Mesenchymal stem cell (in vitro differentiated cells and primary cell): ENCODE measurements around the gene JPH2.

Source experiments
- DNase-seq: peaks from one replicate; pipeline ENCODE4 v3.0.0-alpha.2; 2013
- H2AFZ ChIP-seq: one replicate; pipeline ENCODE4 v1.6.1; 2013; ENCODE audit warnings: low read depth, mild to moderate bottlenecking, control low read depth, inconsistent platforms, low read length, moderate library complexity
- H2AK5ac ChIP-seq: 2 replicates; pipeline ENCODE4 v1.6.1; 2013; ENCODE audit warnings: low read length, moderate library complexity, mild to moderate bottlenecking, inconsistent platforms; ENCODE audit not compliant: severe bottlenecking
- H2BK120ac ChIP-seq: one replicate; pipeline ENCODE4 v1.6.1; 2013; ENCODE audit warnings: low read depth, mild to moderate bottlenecking, inconsistent platforms, low read length, moderate library complexity
- H2BK12ac ChIP-seq, 2 experiments: one replicate each; pipeline ENCODE4 v1.6.1; 2013; ENCODE audit warnings: inconsistent platforms in 2 of 2, low read length in 2 of 2, mild to moderate bottlenecking in 2 of 2, moderate library complexity in 2 of 2, control low read depth in 1 of 2
- H2BK15ac ChIP-seq: one replicate; pipeline ENCODE4 v1.6.1; 2013; ENCODE audit warnings: mild to moderate bottlenecking, low read depth, inconsistent platforms; ENCODE audit not compliant: poor library complexity, severe bottlenecking
- H2BK5ac ChIP-seq: 2 replicates; pipeline ENCODE4 v1.6.1; 2013; ENCODE audit warnings: low read depth, mild to moderate bottlenecking, low read length, control low read depth, inconsistent platforms; ENCODE audit not compliant: poor library complexity, severe bottlenecking
- H3K14ac ChIP-seq, 2 experiments: one replicate each; pipeline ENCODE4 v1.6.1; 2013; ENCODE audit warnings: inconsistent platforms in 2 of 2, low read length in 2 of 2, control low read depth in 1 of 2, mild to moderate bottlenecking in 1 of 2, moderate library complexity in 1 of 2
- H3K18ac ChIP-seq, 2 experiments: one replicate each; pipeline ENCODE4 v1.6.1; 2013; ENCODE audit warnings: inconsistent platforms in 2 of 2, low read length in 2 of 2, control low read depth in 1 of 2, low read depth in 1 of 2, mild to moderate bottlenecking in 1 of 2
- H3K23ac ChIP-seq, 2 experiments: one replicate each; pipeline ENCODE4 v1.6.1; 2013; ENCODE audit warnings: inconsistent platforms in 2 of 2, low read length in 2 of 2, mild to moderate bottlenecking in 2 of 2, moderate library complexity in 2 of 2, control low read depth in 1 of 2
- H3K27ac ChIP-seq: 2 replicates; pipeline ENCODE4 v1.5.1; 2013; ENCODE audit warnings: mild to moderate bottlenecking, moderate library complexity, low read length, control low read depth, inconsistent platforms; ENCODE audit not compliant: poor library complexity, severe bottlenecking
- H3K27me3 ChIP-seq, 2 experiments: 2 replicates each; pipeline versions ENCODE4 v1.6.1 to v1.7.0; 2013; ENCODE audit warnings: low read length in 2 of 2, mild to moderate bottlenecking in 2 of 2, moderate library complexity in 2 of 2, control low read depth in 1 of 2, inconsistent platforms in 1 of 2; ENCODE audit not compliant: control insufficient read depth in 1 of 2, insufficient read depth in 1 of 2
- H3K36me3 ChIP-seq, 2 experiments: 2 replicates each; pipeline versions ENCODE4 v1.6.1 to v1.7.0; 2013; ENCODE audit warnings: low read length in 2 of 2, control low read depth in 1 of 2, inconsistent platforms in 1 of 2, low read depth in 1 of 2, mild to moderate bottlenecking in 1 of 2; ENCODE audit not compliant: insufficient read depth in 2 of 2, control insufficient read depth in 1 of 2
- H3K4ac ChIP-seq, 2 experiments: one replicate each; pipeline ENCODE4 v1.6.1; 2013; ENCODE audit warnings: inconsistent platforms in 2 of 2, low read length in 2 of 2, mild to moderate bottlenecking in 2 of 2, moderate library complexity in 2 of 2, control low read depth in 1 of 2, low read depth in 1 of 2
- H3K4me1 ChIP-seq: 2 replicates; pipeline ENCODE4 v1.6.1; 2013; ENCODE audit warnings: low read depth, low read length, control low read depth; ENCODE audit not compliant: control insufficient read depth, insufficient read depth
- H3K4me2 ChIP-seq: 2 replicates; pipeline ENCODE4 v1.6.1; 2013; ENCODE audit warnings: low read length, mild to moderate bottlenecking, inconsistent platforms; ENCODE audit not compliant: poor library complexity, severe bottlenecking
- H3K4me3 ChIP-seq, 2 experiments: 2 replicates each; pipeline versions ENCODE4 v1.5.1 to v1.7.0; 2013; ENCODE audit warnings: low read length in 2 of 2, mild to moderate bottlenecking in 2 of 2, control low read depth in 1 of 2, low read depth in 1 of 2; ENCODE audit not compliant: insufficient read depth in 1 of 2
- H3K79me1 ChIP-seq: replicated peaks from 2 replicates; pipeline ENCODE4 v1.6.1; 2013; ENCODE audit warnings: mild to moderate bottlenecking, control low read depth, low read length, inconsistent platforms; ENCODE audit not compliant: poor library complexity, severe bottlenecking
- H3K9ac ChIP-seq: 2 replicates; pipeline ENCODE4 v1.7.0; 2013; ENCODE audit warnings: mild to moderate bottlenecking, low read length, moderate library complexity
- H3K9me3 ChIP-seq: 2 replicates; pipeline ENCODE4 v1.7.0; 2013; ENCODE audit warnings: mild to moderate bottlenecking, low read length; ENCODE audit not compliant: control insufficient read depth
- H4K8ac ChIP-seq: one replicate; pipeline ENCODE4 v1.6.1; 2013; ENCODE audit warnings: inconsistent platforms, mild to moderate bottlenecking, low read length, moderate library complexity
- H4K91ac ChIP-seq: one replicate; pipeline ENCODE4 v1.6.1; 2013; ENCODE audit warnings: mild to moderate bottlenecking, low read length, inconsistent platforms
- WGBS: methylation state at CpG from one replicate; pipeline ENCODE4 v1.1.7; 2013; ENCODE audit warnings: mixed read lengths; 5-methylcytosine and 5-hydroxymethylcytosine counted together

The JPH2 gene

GRCh38 chr20:44080064-44080463, 106.9 kb downstream of the JPH2 start:
- Histone ChIP-seq H2AFZ (no peak overlapping the region), H3K18ac (no peak overlapping the region), H2BK12ac (peak overlapping the region in 1 of 2 experiments; percentile 11), H3K4ac (no peak overlapping the region), H2BK120ac (no peak overlapping the region), H3K4me3 (no peak overlapping the region), H3K27ac (no peak overlapping the region), H2BK5ac (no peak overlapping the region), H3K23ac (no peak overlapping the region), H3K36me3 (no peaks in the 10 kb centered on the region), H3K27me3 (peaks cover 0 to 3% of the 10 kb centered on the region in 2 experiments), H2BK15ac (no peak overlapping the region), H3K9ac (no peak overlapping the region), H4K8ac (peak overlapping the region; percentile 45), H3K4me1 (peaks cover 6% of the 10 kb centered on the region), H2AK5ac (no peak overlapping the region), H4K91ac (peak overlapping the region; percentile 34), H3K9me3 (no peaks in the 10 kb centered on the region), H3K4me2 (no peak overlapping the region), H3K79me1 (no peaks in the 10 kb centered on the region), H3K14ac (no peak overlapping the region)
- peak; percentile 63 for DNase-seq
- 80% methylated on average over 8 of the region's 10 CpGs for WGBS

- Histone ChIP-seq H3K27me3 (peaks cover 0 to 3% of the 10 kb centered on the region in 2 experiments), H3K27ac (no peak overlapping the region), H3K9ac (no peak overlapping the region), H2BK120ac (no peak overlapping the region), H3K4me1 (peaks cover 8% of the 10 kb centered on the region), H3K18ac (no peak overlapping the region), H2BK5ac (no peak overlapping the region), H3K14ac (no peak overlapping the region), H2AK5ac (no peak overlapping the region), H4K8ac (no peak overlapping the region), H3K9me3 (no peaks in the 10 kb centered on the region), H3K4me3 (no peak overlapping the region), H2BK15ac (no peak overlapping the region), H4K91ac (no peak overlapping the region), H3K36me3 (no peaks in the 10 kb centered on the region), H3K23ac (no peak overlapping the region), H2AFZ (no peak overlapping the region), H3K4me2 (no peak overlapping the region), H2BK12ac (no peak overlapping the region), H3K4ac (no peak overlapping the region), H3K79me1 (no peaks in the 10 kb centered on the region)
- peak; percentile 34 for DNase-seq
- WGBS: 97% methylated on average over 10 of the region's 10 CpGs
Measured at GRCh38 chr20:44079291-44079690, 107.7 kb downstream of the JPH2 start.

GRCh38 chr20:44075950-44076232, 111.1 kb downstream of the JPH2 start:
- DNase-seq: no peak
- Histone ChIP-seq H4K91ac (no peak overlapping the region), H3K14ac (no peak overlapping the region), H3K9me3 (no peaks in the 10 kb centered on the region), H3K9ac (no peak overlapping the region), H3K4ac (no peak overlapping the region), H3K18ac (no peak overlapping the region), H3K79me1 (no peaks in the 10 kb centered on the region), H4K8ac (no peak overlapping the region), H3K36me3 (no peaks in the 10 kb centered on the region), H2BK15ac (no peak overlapping the region), H3K4me1 (peaks cover 2% of the 10 kb centered on the region), H3K27me3 (peaks cover 21 to 23% of the 10 kb centered on the region in 2 experiments), H2BK5ac (no peak overlapping the region), H3K4me3 (no peak overlapping the region), H3K4me2 (no peak overlapping the region), H2AK5ac (no peak overlapping the region), H2BK120ac (no peak overlapping the region), H3K23ac (no peak overlapping the region), H2AFZ (no peak overlapping the region), H3K27ac (no peak overlapping the region), H2BK12ac (peak overlapping the region in 1 of 2 experiments; percentile 54)
- 96% methylated on average over 5 of the region's 5 CpGs for WGBS

GRCh38 chr20:44075191-44075949, 111.6 kb downstream of the JPH2 start:
- Histone ChIP-seq H3K9me3 (no peaks in the 10 kb centered on the region), H3K27ac (no peak overlapping the region), H4K8ac (no peak overlapping the region), H3K23ac (no peak overlapping the region), H3K4me3 (no peak overlapping the region), H3K18ac (peak overlapping the region in 1 of 2 experiments; percentile 48), H3K9ac (no peak overlapping the region), H2BK12ac (peak overlapping the region in 1 of 2 experiments; percentile 54), H2BK15ac (no peak overlapping the region), H3K4ac (no peak overlapping the region), H4K91ac (no peak overlapping the region), H3K4me2 (no peak overlapping the region), H3K4me1 (peaks cover 2% of the 10 kb centered on the region), H2AK5ac (no peak overlapping the region), H3K27me3 (peaks cover 26 to 28% of the 10 kb centered on the region in 2 experiments), H2BK120ac (no peak overlapping the region), H3K79me1 (no peaks in the 10 kb centered on the region), H3K14ac (no peak overlapping the region), H3K36me3 (no peaks in the 10 kb centered on the region), H2BK5ac (no peak overlapping the region), H2AFZ (no peak overlapping the region)
- 96% methylated on average over 23 of the region's 23 CpGs for WGBS
- DNase-seq: no peak
